ENCODE data around the gene TINAGL1. TPM values are rescaled to one million over a fixed set of nuclear protein-coding genes. Genes with fewer than 3 reads are reported as not detected.
A peak's percentile ranks its signal among the peaks of the same experiment; 100 is the strongest.

Gene TINAGL1
- total RNA-seq, 2 experiments from 2014 or later: not detected

DNA sequence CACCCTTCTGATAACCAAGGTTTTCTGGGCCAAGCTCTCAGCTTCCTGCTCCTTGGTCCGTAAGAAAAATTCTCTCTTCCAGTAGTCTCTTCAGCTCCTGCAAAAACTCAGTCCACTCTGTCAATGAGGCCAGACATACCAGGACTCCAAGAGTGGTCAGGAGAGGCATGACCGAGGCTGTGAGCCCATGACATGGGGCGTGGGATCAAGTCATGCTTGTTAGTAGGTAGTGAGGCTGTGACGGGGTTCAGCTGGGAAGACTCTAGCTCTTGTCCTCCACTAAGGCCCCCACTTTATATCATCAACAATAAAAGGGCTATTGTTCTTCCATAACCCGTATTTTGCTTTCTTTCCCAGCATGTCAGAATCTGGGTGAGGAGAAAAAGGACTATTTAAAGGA, 31.0 kb downstream of the TINAGL1 start:
- Mint-ChIP-seq H3K36me3 (ENCODE audit: low read depth) (no peaks in the 10 kb centered on the region), H3K27me3 (ENCODE audit: low read depth) (no peaks in the 10 kb centered on the region), H3K4me1 (ENCODE audit: low read depth) (peaks cover 8% of the 10 kb centered on the region), H3K9me3 (peaks cover 2% of the 10 kb centered on the region), H3K27ac (no peak overlapping the region), H3K4me3 (no peak overlapping the region)
- intact Hi-C loops (cut with micrococcal nuclease): no loop called here
- CTCF ChIA-PET: no interaction called here
- DNase-seq: no peak

DNA sequence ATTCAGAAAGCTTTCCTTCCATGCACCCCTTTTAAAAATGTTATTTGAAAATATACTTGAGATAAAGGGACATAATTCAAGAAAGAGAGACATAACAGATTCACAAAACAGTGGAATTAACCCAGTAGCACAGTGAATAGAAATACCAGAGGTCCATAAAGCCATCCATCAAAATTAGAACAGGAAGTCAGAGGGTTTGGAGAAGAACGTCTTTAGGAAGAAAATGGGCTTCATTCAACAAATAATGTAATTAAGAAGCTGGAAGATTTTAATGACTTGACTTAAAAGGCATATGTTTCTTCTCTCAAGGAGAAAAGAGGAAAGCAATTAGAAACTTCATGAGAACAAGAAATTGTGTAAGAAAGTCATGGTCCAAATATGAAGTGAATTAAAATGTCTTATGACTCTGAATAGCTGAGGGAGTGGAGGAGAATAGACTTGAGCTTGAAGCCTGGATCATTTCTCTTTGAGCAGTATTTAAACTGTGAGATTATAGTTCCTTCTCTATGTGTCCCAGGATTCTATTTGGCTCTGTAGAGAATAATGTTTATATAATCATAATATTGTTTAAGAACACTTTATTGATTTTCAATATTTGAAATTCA, 33.3 kb downstream of the TINAGL1 start:
- H3K36me3 Mint-ChIP-seq (ENCODE audit: low read depth): no peaks in the 10 kb centered on the region
- no peak overlapping the region for H3K27ac Mint-ChIP-seq
- CTCF ChIA-PET: interaction anchor here (0.6 to 1.1 kb wide), 2 partner anchors 23 to 173 kb away, joined by 3 to 5 read pairs; no protein-coding TSS in a partner anchor
- H3K4me1 Mint-ChIP-seq (ENCODE audit: low read depth): peaks cover 8% of the 10 kb centered on the region
- no peak for DNase-seq
- peaks cover 2% of the 10 kb centered on the region for H3K27me3 Mint-ChIP-seq (ENCODE audit: low read depth)
- intact Hi-C loops (cut with micrococcal nuclease): no loop called here
- no peaks in the 10 kb centered on the region for H3K9me3 Mint-ChIP-seq
- no peak overlapping the region for H3K4me3 Mint-ChIP-seq

DNA sequence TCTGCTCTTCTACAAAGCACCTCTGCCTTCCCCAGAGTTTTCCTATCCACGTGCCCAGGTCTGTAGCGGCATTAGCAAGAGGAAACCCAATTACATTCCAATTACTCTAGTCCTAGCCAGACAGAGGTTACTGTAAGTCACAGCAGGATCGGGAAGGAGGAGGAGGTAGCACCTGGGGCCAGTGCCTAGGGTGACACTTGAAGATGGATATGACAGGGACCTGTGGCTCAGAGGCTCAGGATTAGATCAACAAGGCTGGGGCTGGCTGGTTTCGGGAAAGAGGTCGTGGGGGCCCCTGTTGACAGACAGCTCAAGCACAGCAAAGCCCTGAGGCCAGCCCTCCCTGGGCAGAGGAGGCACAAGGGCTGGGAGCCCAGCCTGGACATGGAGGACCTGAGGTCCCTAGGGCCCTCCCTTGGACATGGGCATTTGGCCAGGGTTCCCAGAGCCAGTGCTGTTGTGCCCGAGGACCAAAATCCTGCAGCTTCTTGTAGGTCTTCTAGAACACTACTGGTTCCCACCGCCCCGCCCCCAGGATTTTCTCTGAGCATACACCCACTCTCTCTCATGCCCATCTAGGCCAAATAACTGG, 38.2 kb downstream of the TINAGL1 start:
- H3K4me3 Mint-ChIP-seq: no peak overlapping the region
- H3K9me3 Mint-ChIP-seq: no peaks in the 10 kb centered on the region
- peaks cover 29% of the 10 kb centered on the region for H3K27me3 Mint-ChIP-seq (ENCODE audit: low read depth)
- CTCF ChIA-PET: no interaction called here
- no peaks in the 10 kb centered on the region for H3K36me3 Mint-ChIP-seq (ENCODE audit: low read depth)
- H3K4me1 Mint-ChIP-seq (ENCODE audit: low read depth): peaks cover 2% of the 10 kb centered on the region
- H3K27ac Mint-ChIP-seq: no peak overlapping the region
- DNase-seq: no peak
- intact Hi-C loops (cut with micrococcal nuclease): no loop called here

DNA sequence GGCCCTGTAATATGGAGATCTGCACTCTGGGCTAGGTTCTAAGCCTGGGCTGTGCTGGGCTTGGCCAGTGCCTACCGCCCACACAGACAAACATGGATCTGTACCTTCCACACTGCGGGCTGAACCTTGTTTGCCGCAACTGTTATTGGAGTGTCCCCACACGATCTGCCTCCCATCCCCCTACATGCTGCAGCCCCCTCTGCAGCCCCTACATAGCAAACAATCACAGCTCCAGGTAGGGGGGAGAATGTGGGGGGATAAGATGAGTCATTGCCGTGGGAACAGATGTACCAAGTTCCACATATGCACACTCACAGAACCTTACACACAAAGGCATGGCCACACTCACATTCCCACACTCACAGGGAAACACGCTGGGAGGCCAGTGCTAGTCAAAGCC, 39.1 kb downstream of the TINAGL1 start:
- no peaks in the 10 kb centered on the region for H3K9me3 Mint-ChIP-seq
- CTCF ChIA-PET: no interaction called here
- H3K4me3 Mint-ChIP-seq: no peak overlapping the region
- H3K4me1 Mint-ChIP-seq (ENCODE audit: low read depth): peaks cover 2% of the 10 kb centered on the region
- no peak overlapping the region for H3K27ac Mint-ChIP-seq
- H3K36me3 Mint-ChIP-seq (ENCODE audit: low read depth): no peaks in the 10 kb centered on the region
- DNase-seq: no peak
- intact Hi-C loops (cut with micrococcal nuclease): no loop called here
- peaks cover 32% of the 10 kb centered on the region for H3K27me3 Mint-ChIP-seq (ENCODE audit: low read depth)

DNA sequence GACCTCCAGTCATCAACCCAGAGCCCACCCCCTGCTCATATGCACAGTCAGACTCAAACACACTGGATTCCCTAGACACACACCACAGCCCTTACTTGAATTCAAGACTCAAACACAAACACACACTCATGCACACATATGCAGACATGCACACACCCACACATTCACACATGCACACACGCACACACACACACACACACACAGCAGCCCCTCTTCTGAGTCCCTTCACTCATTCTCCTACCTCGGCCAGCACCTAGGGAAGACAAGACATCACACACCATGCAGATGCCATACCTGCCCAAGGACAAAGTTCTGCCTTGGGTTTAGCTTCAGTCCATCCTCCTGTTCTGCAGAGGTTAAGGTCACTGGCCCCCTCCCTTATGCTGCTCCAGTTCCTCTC, 39.6 kb downstream of the TINAGL1 start:
- Mint-ChIP-seq H3K9me3 (no peaks in the 10 kb centered on the region), H3K4me3 (no peak overlapping the region), H3K4me1 (ENCODE audit: low read depth) (peaks cover 2% of the 10 kb centered on the region), H3K36me3 (ENCODE audit: low read depth) (no peaks in the 10 kb centered on the region), H3K27ac (no peak overlapping the region), H3K27me3 (ENCODE audit: low read depth) (peaks cover 32% of the 10 kb centered on the region)
- DNase-seq: no peak
- CTCF ChIA-PET: no interaction called here
- intact Hi-C loops (cut with micrococcal nuclease): no loop called here

DNA sequence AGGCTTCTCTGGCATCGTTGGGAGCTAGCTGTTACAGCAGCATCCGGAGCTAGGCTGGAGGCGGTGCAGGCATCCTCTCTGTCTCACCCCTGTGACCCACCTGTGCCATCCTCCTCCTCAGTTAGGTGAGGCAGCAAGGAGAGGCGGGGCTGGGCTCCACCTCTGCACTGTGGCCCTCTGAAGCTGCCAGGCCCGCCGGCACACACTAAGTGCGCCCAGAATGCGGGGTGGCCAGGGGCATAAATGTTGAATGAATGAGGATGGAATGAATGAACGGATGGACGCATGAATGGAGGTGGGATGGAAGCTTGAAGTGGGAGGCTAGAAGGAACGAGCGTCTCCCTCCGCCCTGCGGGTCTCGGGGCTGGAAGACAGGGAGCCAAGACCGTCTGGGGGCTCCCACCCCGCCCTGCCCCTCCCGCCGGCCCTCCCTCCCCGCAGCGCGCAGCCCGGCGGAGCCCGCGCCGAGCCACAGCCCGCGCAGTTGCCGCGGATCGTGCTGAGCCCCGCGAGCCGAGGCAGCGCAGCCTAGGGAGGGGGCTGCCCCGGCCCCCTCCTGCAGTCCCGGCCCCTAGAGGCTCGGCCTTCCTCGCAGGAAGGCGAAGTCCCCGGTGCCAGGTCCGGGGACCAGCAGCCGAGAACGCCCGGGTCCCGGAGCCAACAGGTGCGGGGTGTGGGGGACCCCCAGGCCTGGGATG, 41.1 kb downstream of the TINAGL1 start, which contains the start of gene HCRTR1:
HCRTR1 (plus strand) TSS at position 472 of the 698 bp plus-strand sequence. CDS start 1,504 bp downstream, outside the sequence.
- H3K4me3 Mint-ChIP-seq: peak within 1 kb of the TSS; percentile 40
- H3K4me1 Mint-ChIP-seq (ENCODE audit: low read depth): peaks cover 2% of the 10 kb centered on the region
- H3K27me3 Mint-ChIP-seq (ENCODE audit: low read depth): peaks cover 32% of the 10 kb centered on the region

DNA sequence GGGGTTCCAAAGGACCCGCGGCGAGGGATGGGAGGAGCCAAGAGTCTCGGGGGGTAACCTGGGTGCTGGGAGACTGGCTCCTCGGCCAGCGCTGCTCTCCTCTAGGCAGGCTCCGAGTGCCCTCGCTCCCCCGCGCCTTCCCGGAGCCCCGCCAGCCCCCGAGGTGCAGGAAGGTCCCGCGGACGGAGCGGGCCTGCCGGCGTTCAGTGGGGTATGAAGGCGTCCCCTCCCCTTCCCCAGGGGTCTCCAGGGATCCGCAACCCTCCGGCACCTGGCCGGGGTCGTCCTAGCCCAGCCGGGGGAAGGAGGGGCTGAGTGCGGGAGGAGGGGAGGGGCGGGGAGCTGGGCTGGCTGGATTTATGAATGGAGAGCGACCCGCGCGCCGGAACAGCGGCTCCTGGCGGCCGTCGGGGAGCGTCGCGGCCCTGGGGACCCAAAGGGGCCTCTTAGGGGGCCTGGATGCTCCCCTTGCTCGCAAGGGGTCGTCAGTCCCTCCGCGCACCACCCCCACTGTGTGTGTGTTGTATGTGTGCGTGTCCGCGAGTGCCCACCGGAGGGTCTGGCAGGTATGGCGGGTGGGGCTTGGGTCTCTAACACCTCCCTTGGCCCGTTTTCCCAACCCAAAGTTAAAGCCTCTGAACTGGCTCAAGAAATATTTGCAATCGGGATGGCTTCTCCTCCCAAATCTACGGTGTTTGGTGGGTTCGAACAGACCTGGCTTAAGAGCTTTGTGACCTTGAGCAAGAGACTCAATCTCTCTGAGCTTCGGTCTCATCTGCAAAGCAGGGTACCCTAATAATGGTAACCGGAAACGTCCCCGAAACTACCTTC, 41.8 kb downstream of the TINAGL1 start:
- peak; percentile 50 for DNase-seq
- Mint-ChIP-seq H3K9me3 (no peaks in the 10 kb centered on the region), H3K27me3 (ENCODE audit: low read depth) (peaks cover 32% of the 10 kb centered on the region), H3K27ac (no peak overlapping the region), H3K4me1 (ENCODE audit: low read depth) (peaks cover 2% of the 10 kb centered on the region), H3K36me3 (ENCODE audit: low read depth) (no peaks in the 10 kb centered on the region), H3K4me3 (no peak overlapping the region)
- intact Hi-C loops (cut with micrococcal nuclease): loop anchor here (1.0 kb wide), 1 partner anchor 54 kb away; no protein-coding TSS in a partner anchor
- CTCF ChIA-PET: interaction anchor here (0.5 to 1.9 kb wide), 14 partner anchors 11 to 224 kb away, joined by 3 to 8 read pairs (median 3); no protein-coding TSS in a partner anchor

More for the DNA sequence above, 41.1 kb downstream of the TINAGL1 start, which contains the start of gene HCRTR1:
- intact Hi-C loops (cut with micrococcal nuclease): no loop called here
- Mint-ChIP-seq H3K36me3 (ENCODE audit: low read depth) (no peaks in the 10 kb centered on the region), H3K27ac (no peak within 1 kb of the TSS), H3K9me3 (no peaks in the 10 kb centered on the region)
- CTCF ChIA-PET: interaction anchor here (0.5 to 1.9 kb wide), 9 partner anchors 16 to 223 kb away, joined by 3 to 8 read pairs (median 3); no protein-coding TSS in a partner anchor
- no peak for DNase-seq

DNA sequence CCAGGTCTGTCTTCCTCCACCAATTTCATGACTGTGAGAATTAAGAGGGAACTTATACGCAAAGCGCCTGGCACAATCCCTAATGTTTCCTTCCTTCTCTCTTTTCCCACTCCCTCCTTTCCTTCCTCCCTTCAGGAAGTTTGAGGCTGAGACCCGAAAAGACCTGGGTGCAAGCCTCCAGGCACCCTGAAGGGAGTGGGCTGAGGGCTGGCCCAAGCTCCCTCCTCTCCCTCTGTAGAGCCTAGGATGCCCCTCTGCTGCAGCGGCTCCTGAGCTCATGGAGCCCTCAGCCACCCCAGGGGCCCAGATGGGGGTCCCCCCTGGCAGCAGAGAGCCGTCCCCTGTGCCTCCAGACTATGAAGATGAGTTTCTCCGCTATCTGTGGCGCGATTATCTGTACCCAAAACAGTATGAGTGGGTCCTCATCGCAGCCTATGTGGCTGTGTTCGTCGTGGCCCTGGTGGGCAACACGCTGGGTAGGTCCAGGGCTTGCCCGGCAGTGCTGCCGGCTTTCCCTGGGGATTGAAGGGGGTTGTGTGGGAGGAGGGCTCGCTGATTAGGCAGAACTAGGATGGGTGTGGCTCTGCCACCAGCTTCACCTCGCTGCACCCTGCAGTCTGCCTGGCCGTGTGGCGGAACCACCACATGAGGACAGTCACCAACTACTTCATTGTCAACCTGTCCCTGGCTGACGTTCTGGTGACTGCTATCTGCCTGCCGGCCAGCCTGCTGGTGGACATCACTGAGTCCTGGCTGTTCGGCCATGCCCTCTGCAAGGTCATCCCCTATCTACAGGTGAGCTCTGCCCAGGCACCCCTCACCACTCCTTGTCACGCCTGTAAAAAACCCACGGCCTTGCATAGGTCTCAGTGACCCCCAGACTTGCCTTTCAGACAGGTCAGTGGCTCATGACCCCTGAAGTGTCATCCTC, 42.9 kb downstream of the TINAGL1 start:
- no peaks in the 10 kb centered on the region for H3K9me3 Mint-ChIP-seq
- H3K27ac Mint-ChIP-seq: no peak overlapping the region
- peaks cover 2% of the 10 kb centered on the region for H3K4me1 Mint-ChIP-seq (ENCODE audit: low read depth)
- CTCF ChIA-PET: interaction anchor here (0.7 to 1.9 kb wide), 13 partner anchors 10 to 225 kb away, joined by 3 to 8 read pairs (median 3); no protein-coding TSS in a partner anchor
- H3K4me3 Mint-ChIP-seq: no peak overlapping the region
- no peaks in the 10 kb centered on the region for H3K36me3 Mint-ChIP-seq (ENCODE audit: low read depth)
- peaks cover 32% of the 10 kb centered on the region for H3K27me3 Mint-ChIP-seq (ENCODE audit: low read depth)
- intact Hi-C loops (cut with micrococcal nuclease): loop anchor here (1.0 kb wide), 1 partner anchor 55 kb away; no protein-coding TSS in a partner anchor
- DNase-seq: no peak

- CTCF ChIA-PET: interaction anchor here (1.2 kb wide), 1 partner anchor 24 kb away, joined by 3 read pairs; no protein-coding TSS in a partner anchor
- no peak for DNase-seq
Measured at GRCh38 chr1:31620631-31621497, 44.5 kb downstream of the TINAGL1 start.

GRCh38 chr1:31621498-31621820, 45.1 kb downstream of the TINAGL1 start:
- DNase-seq: no peak
- Mint-ChIP-seq H3K27ac (no peak overlapping the region), H3K36me3 (ENCODE audit: low read depth) (no peaks in the 10 kb centered on the region), H3K27me3 (ENCODE audit: low read depth) (peaks cover 22% of the 10 kb centered on the region), H3K4me3 (no peak overlapping the region), H3K4me1 (ENCODE audit: low read depth) (peaks cover 2% of the 10 kb centered on the region), H3K9me3 (no peaks in the 10 kb centered on the region)
- intact Hi-C loops (cut with micrococcal nuclease): no loop called here
- CTCF ChIA-PET: interaction anchor here (1.2 kb wide), 1 partner anchor 24 kb away, joined by 3 read pairs; no protein-coding TSS in a partner anchor

More at GRCh38 chr1:31620631-31621497, 44.5 kb downstream of the TINAGL1 start:
- H3K4me1 Mint-ChIP-seq (ENCODE audit: low read depth): peaks cover 2% of the 10 kb centered on the region
- no peak overlapping the region for H3K4me3 Mint-ChIP-seq
- H3K27me3 Mint-ChIP-seq (ENCODE audit: low read depth): peaks cover 27% of the 10 kb centered on the region
- H3K9me3 Mint-ChIP-seq: no peaks in the 10 kb centered on the region
- intact Hi-C loops (cut with micrococcal nuclease): no loop called here
- no peaks in the 10 kb centered on the region for H3K36me3 Mint-ChIP-seq (ENCODE audit: low read depth)
- H3K27ac Mint-ChIP-seq: no peak overlapping the region
